GM12878 (cell line): Measurements from ENCODE around the gene NSFL1C. TPM values are rescaled to one million over a fixed set of nuclear protein-coding genes. Genes with fewer than 3 reads are reported as not detected.
A peak's percentile ranks its signal among the peaks of the same experiment; 100 is the strongest.

ENCODE experiments used
- ATAC-seq: fragments of 200-7000 bp; cut with Tn5 transposase; 3 replicates; pipeline ENCODE4 v1.9.1; 2020; ENCODE audit warnings: mild to moderate bottlenecking, moderate library complexity
- BruUV-seq: library from RNA; stranded (reverse); fragments of 400-500 nt; replicated peaks from 2 replicates; lab custom pipeline; 2021; lab: Mats Ljungman, UMichigan
- CTCF ChIA-PET: fragments of 300-600 bp; sonication (Branson Sonifier 250); formaldehyde crosslinking; extraction: SDS; loops from one replicate; lab custom pipeline; 2021; ENCODE audit warnings: inconsistent platforms; lab: Yijun Ruan, JAX
- POLR2A ChIA-PET: fragments of 350-600 bp; formaldehyde crosslinking; extraction: SDS; loops from one replicate; lab custom pipeline; 2021; ENCODE audit warnings: inconsistent platforms; lab: Charles Lee
- RAD21 ChIA-PET: fragments of 300-600 bp; sonication (Branson Sonifier 250); formaldehyde crosslinking; loops from one replicate; lab custom pipeline; 2023; ENCODE audit warnings: antibody characterized with exemption; ENCODE audit not compliant: unreplicated experiment; lab: Charles Lee
- SMC1A ChIA-PET: fragments of 300-600 bp; sonication (Branson Sonifier 250); formaldehyde crosslinking; loops from one replicate; lab custom pipeline; 2023; ENCODE audit not compliant: unreplicated experiment, uncharacterized antibody; lab: Charles Lee
- DNase-seq: peaks from one replicate; pipeline ENCODE4 v3.0.0-alpha.2; 2011; ENCODE audit warnings: low read depth, low spot score
- FAIRE-seq: peaks from 3 replicates; lab custom pipeline; 2011; peaks lifted over from hg19 to GRCh38; lab: Jason Lieb, UNC
- H2AFZ ChIP-seq: 2 replicates; pipeline ENCODE4 v1.6.0; 2011; ENCODE audit warnings: low read depth, low read length, control low read depth; ENCODE audit not compliant: control insufficient read depth
- H3K27ac ChIP-seq: 2 replicates; pipeline ENCODE4 v1.5.1; 2011; ENCODE audit warnings: control low read depth; ENCODE audit not compliant: control insufficient read depth, insufficient read depth
- H3K27me3 ChIP-seq, 2 experiments: replicated peaks in 1 of 2; 2 replicates each; pipeline versions ENCODE4 v1.6.0 to v1.6.1; 2011; ENCODE audit warnings: low read length in 1 of 2; ENCODE audit not compliant: control insufficient read depth in 2 of 2, insufficient read depth in 2 of 2
- H3K36me3 ChIP-seq, 2 experiments: 2 replicates each; pipeline ENCODE4 v1.5.1; 2011; ENCODE audit warnings: low read length in 1 of 2; ENCODE audit not compliant: control insufficient read depth in 2 of 2, insufficient read depth in 2 of 2
- H3K4me1 ChIP-seq: 2 replicates; pipeline ENCODE4 v1.6.1; 2011; ENCODE audit warnings: mild to moderate bottlenecking, low read length, moderate library complexity, mixed read lengths; ENCODE audit not compliant: control insufficient read depth, insufficient read depth
- H3K4me2 ChIP-seq: 2 replicates; pipeline ENCODE4 v1.6.0; 2011; ENCODE audit warnings: control low read depth; ENCODE audit not compliant: control insufficient read depth, insufficient read depth
- H3K4me3 ChIP-seq: fragments of 200-600 bp; sonication (generic); 2 replicates; pipeline ENCODE4 v1.5.1; 2016
- H3K79me2 ChIP-seq: 2 replicates; pipeline ENCODE4 v1.6.0; 2011; ENCODE audit warnings: low read length; ENCODE audit not compliant: control insufficient read depth, insufficient read depth
- H3K9ac ChIP-seq: 2 replicates; pipeline ENCODE4 v1.8.0; 2011; ENCODE audit warnings: low read length, control low read depth, mixed read lengths; ENCODE audit not compliant: control insufficient read depth, insufficient read depth
- H3K9me3 ChIP-seq: replicated peaks from 3 replicates; pipeline ENCODE4 v1.5.1; 2011; ENCODE audit warnings: mild to moderate bottlenecking, low read length; ENCODE audit not compliant: control insufficient read depth, insufficient read depth
- H4K20me1 ChIP-seq: 2 replicates; pipeline ENCODE4 v1.6.0; 2011; ENCODE audit not compliant: control insufficient read depth, insufficient read depth
- EP300 ChIP-seq, 2 experiments: fragments of 150-350 bp in 1 of 2; IDR thresholded peaks; 2 replicates each; pipeline ENCODE4 v1.6.1; 2011 to 2012; ENCODE audit warnings: low read depth in 2 of 2, low read length in 2 of 2, borderline replicate concordance in 1 of 2, improper control_type of control experiment in 1 of 2, inconsistent platforms in 1 of 2; ENCODE audit not compliant: control insufficient read depth in 1 of 2
- IKZF2 ChIP-seq, 2 experiments: fragments of 450-650 bp; IDR thresholded peaks; 2 replicates each; pipeline ENCODE4 v1.6.1; 2017; ENCODE audit warnings: mild to moderate bottlenecking in 2 of 2, moderate library complexity in 2 of 2
- KDM1A ChIP-seq: fragments of 200-600 bp; sonication (generic); IDR thresholded peaks from 2 replicates; pipeline ENCODE4 v1.6.1; 2016; ENCODE audit warnings: borderline replicate concordance
- NR2F1 ChIP-seq: fragments of 450-650 bp; conservative IDR thresholded peaks from 2 replicates; pipeline ENCODE4 v1.6.1; 2017; ENCODE audit warnings: mild to moderate bottlenecking
- SPI1 ChIP-seq: IDR thresholded peaks from 2 replicates; pipeline ENCODE4 v1.6.1; 2011; ENCODE audit warnings: low read depth, mild to moderate bottlenecking, low read length, moderate library complexity, borderline replicate concordance; ENCODE audit not compliant: insufficient read depth
- STAT3 ChIP-seq: IDR thresholded peaks from 2 replicates; pipeline ENCODE4 v1.6.1; 2011; ENCODE audit warnings: low read depth, low read length, improper control_type of control experiment
- ZNF274 ChIP-seq: IDR thresholded peaks from one replicate; pipeline ENCODE4 v1.8.0; 2011; ENCODE audit not compliant: insufficient read length, insufficient read depth
- WGBS: methylation state at CpG from one replicate; pipeline ENCODE4 v1.1.6; 2016; ENCODE audit warnings: low lambda C conversion rate; ENCODE audit not compliant: insufficient replicate concordance, insufficient coverage; ENCODE audit errors: missing lambda C conversion rate; 5-methylcytosine and 5-hydroxymethylcytosine counted together
- in situ Hi-C: fragments of 300-500 bp; cut with MboI; formaldehyde crosslinking; loops from 9 replicates; pipeline ENCODE4 v1.14.3; 2018; ENCODE audit warnings: mixed read lengths
- intact Hi-C: fragments of 100-400 bp; cut with micrococcal nuclease; formaldehyde crosslinking; loops from one replicate; pipeline ENCODE4 v1.14.2; 2022; ENCODE audit not compliant: unreplicated experiment
- polyA plus RNA-seq, 11 experiments: library from polyadenylated mRNA; depleted of rRNA in 4 of 11; unstranded in 6 of 11; stranded (reverse) in 5 of 11; fragments of >200 nt; fragmentation: Nextera tagmentation in 4 of 11; fragmentation: Illumina TruSeq in 1 of 11; extraction: Ambion mirVana in 4 of 11; extraction: Trizol in 1 of 11; gene quantifications; 1 replicate in 1 of 11; 2 replicates in 10 of 11; pipeline versions ENCODE4 v1.2.1 to v1.2.3, GENCODE V29; 2011 to 2016; ENCODE audit warnings: inconsistent platforms in 2 of 11, missing spikeins in 2 of 11, low read depth in 1 of 11
- total RNA-seq, 4 experiments: library from RNA; depleted of rRNA in 3 of 4; stranded (reverse); fragments of >200 nt in 3 of 4; fragmentation: Illumina TruSeq in 1 of 4; extraction: Trizol in 1 of 4; gene quantifications; 2 replicates each; pipeline versions ENCODE4 v1.2.1 to v1.2.3, GENCODE V29; 2013 to 2021
- TF ChIP-seq, protein P1 (sequence below): fragments of 450-650 bp; formaldehyde crosslinking; IDR thresholded peaks from 2 replicates; pipeline ENCODE4 v1.4.0; 2020; ENCODE audit warnings: mild to moderate bottlenecking, moderate library complexity
- TF ChIP-seq, protein P2 (sequence below): IDR thresholded peaks from 2 replicates; pipeline ENCODE4 v1.6.1; 2012; ENCODE audit warnings: low read depth, low read length, improper control_type of control experiment
- TF ChIP-seq, protein P3 (sequence below): fragments of 450-650 bp; formaldehyde crosslinking; IDR thresholded peaks from 2 replicates; pipeline ENCODE4 v1.4.0; 2022; ENCODE audit warnings: mild to moderate bottlenecking, moderate library complexity

NSFL1C gene
- total and polyA plus RNA-seq, 10 of the 15 experiments (the other 5 are each of a cell fraction or from before 2014, with no cell fraction given) = 21.5 to 100 (median 38.1) TPM

DNA sequence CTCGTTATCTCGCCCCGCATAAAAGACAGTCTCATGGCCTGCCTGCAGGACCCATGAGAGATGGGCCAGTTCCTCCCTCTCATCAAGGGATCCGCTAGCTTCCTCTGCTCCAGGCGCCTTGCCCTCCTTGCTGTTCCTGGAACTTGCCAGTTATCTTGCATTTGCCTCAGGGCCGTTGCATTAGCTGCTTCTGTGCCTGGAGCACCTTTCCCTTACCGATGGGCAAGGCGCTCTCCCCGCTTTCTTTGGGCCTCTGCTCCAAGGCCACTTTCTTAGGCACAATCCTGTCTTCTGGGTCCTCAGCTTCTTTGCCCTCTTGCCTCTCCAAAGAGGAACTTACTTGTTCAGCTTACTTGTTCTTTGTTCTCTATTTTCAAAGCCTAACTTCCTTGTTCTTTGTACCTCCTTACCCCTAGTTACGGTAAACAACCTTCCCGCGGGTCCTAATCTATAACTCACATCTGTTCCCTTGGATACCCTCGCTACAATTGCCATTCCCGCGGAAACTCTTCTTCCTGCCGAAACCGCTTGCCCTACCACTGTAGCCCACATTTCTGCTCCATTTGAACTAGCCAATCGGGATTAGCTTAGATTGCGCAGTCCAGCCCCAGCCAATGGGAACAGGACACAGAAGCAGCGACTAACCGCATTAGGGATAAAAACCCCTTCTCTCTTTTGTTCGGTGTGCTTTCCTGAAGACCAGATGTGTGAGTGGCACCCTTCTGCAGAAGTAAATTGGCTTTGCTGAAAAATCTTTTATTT is 887 bp upstream of the NSFL1C start:
- no peaks in the 10 kb centered on the region; a peak in 1 of 4 replicates for H3K27me3 ChIP-seq
- TF ChIP-seq, protein P1, sequence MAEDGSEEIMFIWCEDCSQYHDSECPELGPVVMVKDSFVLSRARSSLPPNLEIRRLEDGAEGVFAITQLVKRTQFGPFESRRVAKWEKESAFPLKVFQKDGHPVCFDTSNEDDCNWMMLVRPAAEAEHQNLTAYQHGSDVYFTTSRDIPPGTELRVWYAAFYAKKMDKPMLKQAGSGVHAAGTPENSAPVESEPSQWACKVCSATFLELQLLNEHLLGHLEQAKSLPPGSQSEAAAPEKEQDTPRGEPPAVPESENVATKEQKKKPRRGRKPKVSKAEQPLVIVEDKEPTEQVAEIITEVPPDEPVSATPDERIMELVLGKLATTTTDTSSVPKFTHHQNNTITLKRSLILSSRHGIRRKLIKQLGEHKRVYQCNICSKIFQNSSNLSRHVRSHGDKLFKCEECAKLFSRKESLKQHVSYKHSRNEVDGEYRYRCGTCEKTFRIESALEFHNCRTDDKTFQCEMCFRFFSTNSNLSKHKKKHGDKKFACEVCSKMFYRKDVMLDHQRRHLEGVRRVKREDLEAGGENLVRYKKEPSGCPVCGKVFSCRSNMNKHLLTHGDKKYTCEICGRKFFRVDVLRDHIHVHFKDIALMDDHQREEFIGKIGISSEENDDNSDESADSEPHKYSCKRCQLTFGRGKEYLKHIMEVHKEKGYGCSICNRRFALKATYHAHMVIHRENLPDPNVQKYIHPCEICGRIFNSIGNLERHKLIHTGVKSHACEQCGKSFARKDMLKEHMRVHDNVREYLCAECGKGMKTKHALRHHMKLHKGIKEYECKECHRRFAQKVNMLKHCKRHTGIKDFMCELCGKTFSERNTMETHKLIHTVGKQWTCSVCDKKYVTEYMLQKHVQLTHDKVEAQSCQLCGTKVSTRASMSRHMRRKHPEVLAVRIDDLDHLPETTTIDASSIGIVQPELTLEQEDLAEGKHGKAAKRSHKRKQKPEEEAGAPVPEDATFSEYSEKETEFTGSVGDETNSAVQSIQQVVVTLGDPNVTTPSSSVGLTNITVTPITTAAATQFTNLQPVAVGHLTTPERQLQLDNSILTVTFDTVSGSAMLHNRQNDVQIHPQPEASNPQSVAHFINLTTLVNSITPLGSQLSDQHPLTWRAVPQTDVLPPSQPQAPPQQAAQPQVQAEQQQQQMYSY (CRISPR knock-in tag) = no peak
- TF ChIP-seq IKZF2 (IDR thresholded peaks at IDR 0.05) (no peak), NR2F1 (no peak), KDM1A (no peak), STAT3 (no peak), EP300 (IDR thresholded peaks at IDR 0.05; ENCODE audit: borderline replicate concordance in 1 of 2, control insufficient read depth in 1 of 2, low read depth in 2 of 2, low read length in 2 of 2) (no peak), ZNF274 (no peak), SPI1 (no peak)
- TF ChIP-seq, protein P2, sequence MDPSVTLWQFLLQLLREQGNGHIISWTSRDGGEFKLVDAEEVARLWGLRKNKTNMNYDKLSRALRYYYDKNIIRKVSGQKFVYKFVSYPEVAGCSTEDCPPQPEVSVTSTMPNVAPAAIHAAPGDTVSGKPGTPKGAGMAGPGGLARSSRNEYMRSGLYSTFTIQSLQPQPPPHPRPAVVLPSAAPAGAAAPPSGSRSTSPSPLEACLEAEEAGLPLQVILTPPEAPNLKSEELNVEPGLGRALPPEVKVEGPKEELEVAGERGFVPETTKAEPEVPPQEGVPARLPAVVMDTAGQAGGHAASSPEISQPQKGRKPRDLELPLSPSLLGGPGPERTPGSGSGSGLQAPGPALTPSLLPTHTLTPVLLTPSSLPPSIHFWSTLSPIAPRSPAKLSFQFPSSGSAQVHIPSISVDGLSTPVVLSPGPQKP = no peak
- TF ChIP-seq, protein P3, sequence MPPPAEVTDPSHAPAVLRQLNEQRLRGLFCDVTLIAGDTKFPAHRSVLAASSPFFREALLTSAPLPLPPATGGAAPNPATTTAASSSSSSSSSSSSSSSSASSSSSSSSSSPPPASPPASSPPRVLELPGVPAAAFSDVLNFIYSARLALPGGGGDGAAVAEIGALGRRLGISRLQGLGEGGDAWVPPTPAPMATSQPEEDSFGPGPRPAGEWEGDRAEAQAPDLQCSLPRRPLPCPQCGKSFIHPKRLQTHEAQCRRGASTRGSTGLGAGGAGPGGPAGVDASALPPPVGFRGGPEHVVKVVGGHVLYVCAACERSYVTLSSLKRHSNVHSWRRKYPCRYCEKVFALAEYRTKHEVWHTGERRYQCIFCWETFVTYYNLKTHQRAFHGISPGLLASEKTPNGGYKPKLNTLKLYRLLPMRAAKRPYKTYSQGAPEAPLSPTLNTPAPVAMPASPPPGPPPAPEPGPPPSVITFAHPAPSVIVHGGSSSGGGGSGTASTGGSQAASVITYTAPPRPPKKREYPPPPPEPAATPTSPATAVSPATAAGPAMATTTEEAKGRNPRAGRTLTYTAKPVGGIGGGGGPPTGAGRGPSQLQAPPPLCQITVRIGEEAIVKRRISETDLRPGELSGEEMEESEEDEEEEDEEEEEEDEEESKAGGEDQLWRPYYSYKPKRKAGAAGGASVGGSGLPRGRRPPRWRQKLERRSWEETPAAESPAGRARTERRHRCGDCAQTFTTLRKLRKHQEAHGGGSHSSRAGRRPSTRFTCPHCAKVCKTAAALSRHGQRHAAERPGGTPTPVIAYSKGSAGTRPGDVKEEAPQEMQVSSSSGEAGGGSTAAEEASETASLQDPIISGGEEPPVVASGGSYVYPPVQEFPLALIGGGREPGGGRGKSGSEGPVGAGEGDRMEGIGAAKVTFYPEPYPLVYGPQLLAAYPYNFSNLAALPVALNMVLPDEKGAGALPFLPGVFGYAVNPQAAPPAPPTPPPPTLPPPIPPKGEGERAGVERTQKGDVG (CRISPR knock-in tag) = no peak
- H3K27ac ChIP-seq = no peak overlapping the region
- ATAC-seq (no peak), FAIRE-seq (no peak), DNase-seq (no peak)
- H3K4me2 ChIP-seq = 0 out of 2 replicates have a peak overlapping the region, but pooled peaks have one; percentile 10
- SMC1A ChIA-PET = interaction anchor here (1.0 to 4.4 kb wide), 5 partner anchors 31 to 254 kb away, joined by 3 to 24 read pairs (median 4); no protein-coding TSS in a partner anchor
- peak overlapping the region; percentile 3 for H2AFZ ChIP-seq
- CTCF ChIA-PET = interaction anchor here (0.7 to 4.8 kb wide), 16 partner anchors 9 to 485 kb away, joined by 3 to 54 read pairs (median 6); partner anchors contain the start of gene SDCBP2
- no peaks in the 10 kb centered on the region for H3K9me3 ChIP-seq
- intact Hi-C loops (loop anchor here (2.0 kb wide), 1 partner anchor 35 kb away; no protein-coding TSS in a partner anchor), in situ Hi-C loops (no loop called here)
- 0 out of 4 replicates have a peak, but pooled peaks cover 0 to 4% of the 10 kb centered on the region in 2 experiments for H3K36me3 ChIP-seq
- peaks cover 6% of the 10 kb centered on the region for H4K20me1 ChIP-seq
- POLR2A ChIA-PET = interaction anchor here (1.1 to 1.6 kb wide), 3 partner anchors 9 to 310 kb away, joined by 3 to 4 read pairs (median 4); no protein-coding TSS in a partner anchor
- no peak overlapping the region for H3K4me3 ChIP-seq
- H3K4me1 ChIP-seq = peaks cover 25% of the 10 kb centered on the region
- RAD21 ChIA-PET = interaction anchor here (1.2 to 3.9 kb wide), 5 partner anchors 25 to 310 kb away, joined by 4 to 20 read pairs (median 7); no protein-coding TSS in a partner anchor
- peaks cover 19% of the 10 kb centered on the region for H3K79me2 ChIP-seq
- no TSS peak for BruUV-seq
- no peak overlapping the region for H3K9ac ChIP-seq
- 45% methylated on average over 22 of the region's 22 CpGs for WGBS
